ENCODE measurements around the gene MSRB3. TPM values are rescaled to one million over a fixed set of nuclear protein-coding genes. Genes with fewer than 3 reads are reported as not detected.

The MSRB3 gene
- total and polyA plus RNA-seq, 2 donors (not counting 1 experiment from before 2014, with no cell fraction given): not detected

DNA sequence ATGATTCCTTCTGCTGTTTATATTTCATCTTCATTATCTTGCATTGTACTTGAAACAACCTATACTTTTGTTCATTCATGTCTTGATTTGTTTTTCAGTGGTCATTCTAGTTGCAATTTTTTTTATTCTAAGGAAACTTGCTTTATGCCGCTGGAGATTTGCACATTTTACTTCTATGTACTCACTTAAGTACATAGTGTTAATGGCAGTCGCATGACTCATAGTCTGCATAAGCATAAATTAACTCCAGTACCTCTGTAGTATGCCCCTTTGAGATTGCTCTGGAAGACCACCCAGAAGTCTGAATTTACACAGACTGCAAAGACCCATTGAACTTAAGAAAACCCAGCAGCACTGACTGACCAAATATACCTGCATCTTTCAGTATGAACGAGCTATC is 77.0 kb downstream of the MSRB3 start:
- Histone ChIP-seq H3K9me3 (ENCODE audit: control extremely low read depth in 1 of 3, control insufficient read depth in 2 of 3, insufficient read depth in 1 of 3, low read length in 2 of 3) (no peaks in the 10 kb centered on the region), H3K36me3 (replicated peaks in 1 of 2; ENCODE audit: control extremely low read depth in 1 of 2, control insufficient read depth in 1 of 2, extremely low read depth in 1 of 2, insufficient read depth in 2 of 2, low read length in 1 of 2) (no peaks in the 10 kb centered on the region), H3K27me3 (replicated peaks in 1 of 4; ENCODE audit: control extremely low read depth in 1 of 4, control insufficient read depth in 3 of 4, insufficient read depth in 4 of 4, low read length in 3 of 4) (no peaks in the 10 kb centered on the region), H3K4me3 (ENCODE audit: control extremely low read depth in 1 of 5, extremely low read depth in 1 of 5, insufficient read depth in 1 of 5, low read depth in 2 of 5, low read length in 4 of 5) (no peak overlapping the region), H3K27ac (ENCODE audit: low read length in 2 of 2) (no peak overlapping the region), H3K9ac (ENCODE audit: low read length) (no peak overlapping the region), H3K79me2 (ENCODE audit: control insufficient read depth, insufficient read depth, low read length) (no peaks in the 10 kb centered on the region), H3K4me2 (replicated peaks; ENCODE audit: low read depth, low read length, poor library complexity, severe bottlenecking) (no peak overlapping the region), H2AFZ (ENCODE audit: insufficient read depth, low read depth, low read length, poor library complexity, severe bottlenecking) (no peak overlapping the region), H3K4me1 (ENCODE audit: control insufficient read depth in 2 of 2, insufficient read depth in 2 of 2, low read length in 2 of 2) (no peaks in the 10 kb centered on the region), H4K20me1 (ENCODE audit: control insufficient read depth, insufficient read depth, low read length, poor library complexity, severe bottlenecking) (no peaks in the 10 kb centered on the region)
- ATAC-seq (ENCODE audit: low read depth): no peak
- Mint-ChIP-seq H3K27ac (no peak overlapping the region), H3K9me3 (ENCODE audit: insufficient read depth) (no peaks in the 10 kb centered on the region), H3K27me3 (no peaks in the 10 kb centered on the region), H3K4me1 (no peaks in the 10 kb centered on the region), H3K4me3 (no peak overlapping the region)
- ChIA-PET POLR2A (no interaction called here), CTCF (no interaction called here)
- TF ChIP-seq, protein P1, sequence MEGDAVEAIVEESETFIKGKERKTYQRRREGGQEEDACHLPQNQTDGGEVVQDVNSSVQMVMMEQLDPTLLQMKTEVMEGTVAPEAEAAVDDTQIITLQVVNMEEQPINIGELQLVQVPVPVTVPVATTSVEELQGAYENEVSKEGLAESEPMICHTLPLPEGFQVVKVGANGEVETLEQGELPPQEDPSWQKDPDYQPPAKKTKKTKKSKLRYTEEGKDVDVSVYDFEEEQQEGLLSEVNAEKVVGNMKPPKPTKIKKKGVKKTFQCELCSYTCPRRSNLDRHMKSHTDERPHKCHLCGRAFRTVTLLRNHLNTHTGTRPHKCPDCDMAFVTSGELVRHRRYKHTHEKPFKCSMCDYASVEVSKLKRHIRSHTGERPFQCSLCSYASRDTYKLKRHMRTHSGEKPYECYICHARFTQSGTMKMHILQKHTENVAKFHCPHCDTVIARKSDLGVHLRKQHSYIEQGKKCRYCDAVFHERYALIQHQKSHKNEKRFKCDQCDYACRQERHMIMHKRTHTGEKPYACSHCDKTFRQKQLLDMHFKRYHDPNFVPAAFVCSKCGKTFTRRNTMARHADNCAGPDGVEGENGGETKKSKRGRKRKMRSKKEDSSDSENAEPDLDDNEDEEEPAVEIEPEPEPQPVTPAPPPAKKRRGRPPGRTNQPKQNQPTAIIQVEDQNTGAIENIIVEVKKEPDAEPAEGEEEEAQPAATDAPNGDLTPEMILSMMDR (IDR thresholded peaks at IDR 0.05): no peak
- no peak for DNase-seq
- 100% methylated on average over 1 of the region's 3 CpGs for WGBS (ENCODE audit: insufficient coverage)
- intact Hi-C loops (cut with micrococcal nuclease): no loop called here

DNA sequence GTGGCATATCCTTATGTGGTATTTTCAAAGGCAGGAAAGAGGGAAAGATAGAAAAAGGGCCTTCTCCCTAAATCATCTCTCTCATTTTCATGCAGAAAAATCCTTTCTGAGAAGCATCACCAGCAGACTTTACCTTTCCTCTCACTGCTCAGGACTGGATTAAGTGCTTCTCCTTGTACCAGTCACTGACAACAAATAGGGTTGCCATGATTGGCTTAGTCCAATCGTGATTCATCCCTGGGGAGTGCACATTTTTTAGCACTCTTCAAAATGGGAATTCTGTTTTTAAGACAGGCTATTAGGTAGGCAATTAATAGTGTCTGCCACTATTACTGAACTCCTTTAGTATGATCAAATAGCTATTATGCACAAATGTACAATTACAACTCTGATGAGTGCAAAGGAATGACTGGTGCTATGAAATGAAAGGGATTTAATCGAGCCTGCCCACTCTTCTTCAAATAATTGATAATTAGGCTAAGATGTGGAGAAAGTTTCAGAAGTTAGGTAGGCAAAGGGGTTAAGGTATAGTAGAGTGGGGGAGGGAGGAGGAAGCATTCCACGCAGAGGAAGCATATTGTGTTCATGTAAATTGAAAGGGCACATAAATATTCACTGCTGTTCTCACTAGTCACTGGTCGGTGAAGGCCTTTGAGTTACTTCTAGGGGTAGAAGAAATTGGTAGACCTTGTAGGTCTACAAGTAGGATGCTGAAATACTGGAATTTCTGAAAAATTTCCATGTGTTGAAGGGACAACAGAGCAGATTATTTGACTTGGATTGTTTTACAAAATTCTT is 84.0 kb downstream of the MSRB3 start:
- Histone ChIP-seq H4K20me1 (ENCODE audit: control insufficient read depth, insufficient read depth, low read length, poor library complexity, severe bottlenecking) (no peaks in the 10 kb centered on the region), H2AFZ (ENCODE audit: insufficient read depth, low read depth, low read length, poor library complexity, severe bottlenecking) (no peak overlapping the region), H3K9ac (ENCODE audit: low read length) (no peak overlapping the region), H3K4me1 (ENCODE audit: control insufficient read depth in 2 of 2, insufficient read depth in 2 of 2, low read length in 2 of 2) (no peaks in the 10 kb centered on the region), H3K36me3 (replicated peaks in 1 of 2; ENCODE audit: control extremely low read depth in 1 of 2, control insufficient read depth in 1 of 2, extremely low read depth in 1 of 2, insufficient read depth in 2 of 2, low read length in 1 of 2) (no peaks in the 10 kb centered on the region), H3K27me3 (replicated peaks in 1 of 4; ENCODE audit: control extremely low read depth in 1 of 4, control insufficient read depth in 3 of 4, insufficient read depth in 4 of 4, low read length in 3 of 4) (no peaks in the 10 kb centered on the region), H3K9me3 (ENCODE audit: control extremely low read depth in 1 of 3, control insufficient read depth in 2 of 3, insufficient read depth in 1 of 3, low read length in 2 of 3) (no peaks in the 10 kb centered on the region), H3K4me3 (ENCODE audit: control extremely low read depth in 1 of 5, extremely low read depth in 1 of 5, insufficient read depth in 1 of 5, low read depth in 2 of 5, low read length in 4 of 5) (no peak overlapping the region), H3K27ac (ENCODE audit: low read length in 2 of 2) (no peak overlapping the region), H3K4me2 (replicated peaks; ENCODE audit: low read depth, low read length, poor library complexity, severe bottlenecking) (no peak overlapping the region), H3K79me2 (ENCODE audit: control insufficient read depth, insufficient read depth, low read length) (no peaks in the 10 kb centered on the region)
- ChIA-PET CTCF (no interaction called here), POLR2A (no interaction called here)
- Mint-ChIP-seq H3K9me3 (ENCODE audit: insufficient read depth) (no peaks in the 10 kb centered on the region), H3K4me1 (no peaks in the 10 kb centered on the region), H3K4me3 (no peak overlapping the region), H3K27ac (no peak overlapping the region), H3K27me3 (no peaks in the 10 kb centered on the region)
- TF ChIP-seq, protein P1 (IDR thresholded peaks at IDR 0.05): no peak
- TF ChIP-seq EZH2 (IDR thresholded peaks at IDR 0.05; ENCODE audit: borderline replicate concordance, insufficient read depth, low read depth, low read length, poor library complexity, severe bottlenecking): no peak
- ATAC-seq (ENCODE audit: low read depth) (no peak), DNase-seq (no peak)
- intact Hi-C loops (cut with micrococcal nuclease): no loop called here
- WGBS (ENCODE audit: insufficient coverage): 42% methylated on average over 2 of the region's 4 CpGs

All from B cell (primary cell).